ENCODE data around the gene SPO11. TPM values are rescaled to one million over a fixed set of nuclear protein-coding genes. Genes with fewer than 3 reads are reported as not detected.

SPO11 gene
- total RNA-seq, 2 donors from 2014 or later = not detected

DNA sequence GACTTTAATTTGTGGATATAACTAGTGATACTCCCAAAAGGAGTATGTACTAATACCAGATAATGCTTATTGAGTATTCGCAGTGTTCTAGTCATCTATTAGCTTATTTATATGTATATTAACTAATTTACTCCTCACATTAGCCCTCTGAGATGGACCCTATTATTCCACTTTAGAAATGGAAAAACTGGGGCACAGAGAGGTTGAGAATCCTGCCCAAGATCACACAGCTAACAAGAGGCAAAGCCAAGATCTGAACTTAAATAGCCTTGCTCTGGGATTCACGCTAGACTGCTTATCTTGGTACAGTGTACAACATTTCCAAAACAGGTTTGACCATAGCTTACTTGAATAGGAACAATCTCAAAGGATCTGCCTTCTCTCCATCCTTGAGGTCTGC is 8.5 kb upstream of the SPO11 start:
- Histone ChIP-seq H3K27ac (no peak overlapping the region), H3K36me3 (no peaks in the 10 kb centered on the region), H3K27me3 (no peaks in the 10 kb centered on the region), H3K4me1 (no peaks in the 10 kb centered on the region), H3K9me3 (no peaks in the 10 kb centered on the region), H3K4me3 (no peak overlapping the region)
- TF ChIP-seq, protein P1, sequence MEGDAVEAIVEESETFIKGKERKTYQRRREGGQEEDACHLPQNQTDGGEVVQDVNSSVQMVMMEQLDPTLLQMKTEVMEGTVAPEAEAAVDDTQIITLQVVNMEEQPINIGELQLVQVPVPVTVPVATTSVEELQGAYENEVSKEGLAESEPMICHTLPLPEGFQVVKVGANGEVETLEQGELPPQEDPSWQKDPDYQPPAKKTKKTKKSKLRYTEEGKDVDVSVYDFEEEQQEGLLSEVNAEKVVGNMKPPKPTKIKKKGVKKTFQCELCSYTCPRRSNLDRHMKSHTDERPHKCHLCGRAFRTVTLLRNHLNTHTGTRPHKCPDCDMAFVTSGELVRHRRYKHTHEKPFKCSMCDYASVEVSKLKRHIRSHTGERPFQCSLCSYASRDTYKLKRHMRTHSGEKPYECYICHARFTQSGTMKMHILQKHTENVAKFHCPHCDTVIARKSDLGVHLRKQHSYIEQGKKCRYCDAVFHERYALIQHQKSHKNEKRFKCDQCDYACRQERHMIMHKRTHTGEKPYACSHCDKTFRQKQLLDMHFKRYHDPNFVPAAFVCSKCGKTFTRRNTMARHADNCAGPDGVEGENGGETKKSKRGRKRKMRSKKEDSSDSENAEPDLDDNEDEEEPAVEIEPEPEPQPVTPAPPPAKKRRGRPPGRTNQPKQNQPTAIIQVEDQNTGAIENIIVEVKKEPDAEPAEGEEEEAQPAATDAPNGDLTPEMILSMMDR (IDR thresholded peaks at IDR 0.05) = no peak
- DNase-seq (ENCODE audit: low spot score) = no peak

- Histone ChIP-seq H3K4me3 (no peak overlapping the region), H3K9me3 (no peaks in the 10 kb centered on the region), H3K4me1 (no peaks in the 10 kb centered on the region), H3K27me3 (no peaks in the 10 kb centered on the region), H3K36me3 (no peaks in the 10 kb centered on the region), H3K27ac (no peak overlapping the region)
- TF ChIP-seq, protein P1 (IDR thresholded peaks at IDR 0.05) = no peak
- DNase-seq (ENCODE audit: low spot score) = no peak
Observed at GRCh38 chr20:57322476-57322875, 7.1 kb upstream of the SPO11 start.

GRCh38 chr20:57323034-57323433 is 6.6 kb upstream of the SPO11 start:
- H3K4me3 ChIP-seq = no peak overlapping the region
- peak; percentile 56 for DNase-seq (ENCODE audit: low spot score)
- no peaks in the 10 kb centered on the region for H3K9me3 ChIP-seq
- TF ChIP-seq, protein P1 (IDR thresholded peaks at IDR 0.05) = no peak
- no peak overlapping the region for H3K27ac ChIP-seq
- H3K4me1 ChIP-seq = no peaks in the 10 kb centered on the region
- no peaks in the 10 kb centered on the region for H3K27me3 ChIP-seq
- no peaks in the 10 kb centered on the region for H3K36me3 ChIP-seq

- Histone ChIP-seq H3K27me3 (no peaks in the 10 kb centered on the region), H3K4me3 (no peak overlapping the region), H3K36me3 (no peaks in the 10 kb centered on the region), H3K4me1 (no peaks in the 10 kb centered on the region), H3K27ac (no peak overlapping the region), H3K9me3 (no peaks in the 10 kb centered on the region)
- peak; percentile 16 for DNase-seq (ENCODE audit: low spot score)
- TF ChIP-seq, protein P1 (IDR thresholded peaks at IDR 0.05) = no peak
Observed at GRCh38 chr20:57325632-57326356, 3.8 kb upstream of the SPO11 start.

DNA sequence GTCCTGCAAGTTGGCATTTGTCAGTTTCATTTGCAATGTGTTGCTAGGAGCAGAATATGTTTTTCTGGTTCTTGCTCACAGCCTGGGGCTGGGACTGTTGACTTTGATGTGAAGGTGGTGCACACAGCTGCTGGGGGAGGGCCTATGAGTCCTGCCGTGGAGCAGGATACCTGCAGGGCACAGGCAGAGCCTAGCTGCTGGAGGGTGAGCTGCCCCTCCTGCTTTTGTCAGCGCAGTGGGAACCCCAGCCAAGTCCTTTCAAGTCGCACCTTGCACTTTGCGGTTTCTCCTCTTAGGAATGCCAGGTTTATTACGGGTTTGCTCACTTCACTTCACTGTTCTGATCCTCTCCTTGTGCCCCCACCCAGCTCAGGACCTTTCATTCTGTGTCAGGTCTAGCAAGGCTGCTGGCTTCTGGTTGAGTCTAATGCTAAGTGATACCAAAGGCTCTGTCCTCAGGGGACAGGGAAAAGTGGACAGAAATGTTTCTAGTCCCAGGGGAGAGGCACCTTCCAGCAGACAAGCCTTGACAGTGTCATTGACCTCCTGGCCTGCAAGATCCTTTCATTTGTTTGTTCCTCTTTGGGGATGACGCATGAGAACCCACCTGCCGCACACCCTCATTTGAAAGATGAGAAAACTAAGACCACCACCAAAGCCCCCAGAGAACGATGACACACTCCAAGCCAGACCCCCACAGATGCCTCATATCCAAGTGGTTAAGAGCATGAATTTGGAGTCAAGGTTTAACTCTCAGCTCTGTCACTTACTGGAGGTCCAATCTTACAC is 2.7 kb upstream of the SPO11 start:
- no peaks in the 10 kb centered on the region for H3K9me3 ChIP-seq
- H3K4me1 ChIP-seq = no peaks in the 10 kb centered on the region
- TF ChIP-seq, protein P1 (IDR thresholded peaks at IDR 0.05) = no peak
- DNase-seq (ENCODE audit: low spot score) = peak; percentile 44
- H3K4me3 ChIP-seq = no peak overlapping the region
- H3K36me3 ChIP-seq = no peaks in the 10 kb centered on the region
- H3K27ac ChIP-seq = no peak overlapping the region
- no peaks in the 10 kb centered on the region for H3K27me3 ChIP-seq

All from right atrium auricular region (tissue), 2 donors.